Cardiac fibroblast (primary cell): Measurements from ENCODE around the gene DNAH6.

Experiments used
- DNase-seq, 2 donors: peaks; one replicate each; pipeline versions ENCODE4 v3.0.0 to v3.0.0-alpha.2; 2010; ENCODE audit warnings: low read depth in 2 of 2
- H3K4me3 ChIP-seq, 2 donors: replicated peaks in 1 of 2; 1 replicate in 1 of 2; 2 replicates in 1 of 2; pipeline ENCODE4 v1.5.1; 2011; ENCODE audit warnings: low read depth in 2 of 2, low read length in 2 of 2, mild to moderate bottlenecking in 2 of 2, moderate library complexity in 1 of 2
- TF ChIP-seq, protein P1 (sequence below): IDR thresholded peaks from one replicate; pipeline ENCODE4 v1.5.1; 2011; ENCODE audit warnings: low read depth, mild to moderate bottlenecking, low read length, inconsistent platforms

Gene DNAH6

DNA sequence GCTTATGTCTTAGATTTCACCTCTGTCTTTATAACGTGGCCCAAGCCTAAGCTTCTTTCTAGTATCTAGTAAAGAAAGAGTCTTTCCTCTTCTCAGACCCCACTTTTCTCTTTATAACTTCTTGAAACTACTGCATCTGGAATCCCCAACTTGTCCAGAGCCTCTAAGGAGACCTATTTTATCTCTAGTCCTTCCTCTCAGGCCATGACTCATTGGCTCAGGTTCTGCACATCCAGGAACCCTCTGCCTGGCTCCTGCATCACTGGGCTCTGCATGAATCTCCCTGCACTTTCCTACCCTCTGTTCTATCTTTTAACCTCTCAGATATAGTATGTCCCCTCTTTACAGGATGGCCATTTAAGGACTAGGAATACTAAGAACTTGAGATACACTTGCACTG is 124.7 kb downstream of the DNAH6 start:
- H3K4me3 ChIP-seq = no peak overlapping the region
- TF ChIP-seq, protein P1, sequence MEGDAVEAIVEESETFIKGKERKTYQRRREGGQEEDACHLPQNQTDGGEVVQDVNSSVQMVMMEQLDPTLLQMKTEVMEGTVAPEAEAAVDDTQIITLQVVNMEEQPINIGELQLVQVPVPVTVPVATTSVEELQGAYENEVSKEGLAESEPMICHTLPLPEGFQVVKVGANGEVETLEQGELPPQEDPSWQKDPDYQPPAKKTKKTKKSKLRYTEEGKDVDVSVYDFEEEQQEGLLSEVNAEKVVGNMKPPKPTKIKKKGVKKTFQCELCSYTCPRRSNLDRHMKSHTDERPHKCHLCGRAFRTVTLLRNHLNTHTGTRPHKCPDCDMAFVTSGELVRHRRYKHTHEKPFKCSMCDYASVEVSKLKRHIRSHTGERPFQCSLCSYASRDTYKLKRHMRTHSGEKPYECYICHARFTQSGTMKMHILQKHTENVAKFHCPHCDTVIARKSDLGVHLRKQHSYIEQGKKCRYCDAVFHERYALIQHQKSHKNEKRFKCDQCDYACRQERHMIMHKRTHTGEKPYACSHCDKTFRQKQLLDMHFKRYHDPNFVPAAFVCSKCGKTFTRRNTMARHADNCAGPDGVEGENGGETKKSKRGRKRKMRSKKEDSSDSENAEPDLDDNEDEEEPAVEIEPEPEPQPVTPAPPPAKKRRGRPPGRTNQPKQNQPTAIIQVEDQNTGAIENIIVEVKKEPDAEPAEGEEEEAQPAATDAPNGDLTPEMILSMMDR = no peak
- DNase-seq = no peak

DNA sequence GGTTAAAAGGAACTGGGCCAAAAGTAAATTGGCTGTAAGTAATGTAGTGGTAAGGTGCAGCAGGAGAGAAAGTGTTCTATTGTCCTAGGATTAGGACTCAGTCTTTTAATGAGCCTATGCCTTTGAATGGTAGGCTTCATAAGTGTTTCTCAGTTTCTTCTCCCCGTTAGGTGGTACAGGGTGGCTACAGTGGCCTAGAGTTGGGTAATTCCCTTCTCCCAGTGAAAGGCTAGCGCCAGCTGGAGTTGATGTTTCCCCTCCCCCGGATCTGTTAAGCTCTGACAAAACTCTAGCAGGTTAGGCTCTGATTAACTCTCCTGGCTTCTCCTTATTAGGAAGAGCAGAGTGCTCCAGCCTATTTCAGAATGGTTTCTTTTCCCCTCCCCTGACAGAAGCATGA is 127.7 kb downstream of the DNAH6 start:
- no peak for DNase-seq
- TF ChIP-seq, protein P1 = no peak
- no peak overlapping the region for H3K4me3 ChIP-seq

DNA sequence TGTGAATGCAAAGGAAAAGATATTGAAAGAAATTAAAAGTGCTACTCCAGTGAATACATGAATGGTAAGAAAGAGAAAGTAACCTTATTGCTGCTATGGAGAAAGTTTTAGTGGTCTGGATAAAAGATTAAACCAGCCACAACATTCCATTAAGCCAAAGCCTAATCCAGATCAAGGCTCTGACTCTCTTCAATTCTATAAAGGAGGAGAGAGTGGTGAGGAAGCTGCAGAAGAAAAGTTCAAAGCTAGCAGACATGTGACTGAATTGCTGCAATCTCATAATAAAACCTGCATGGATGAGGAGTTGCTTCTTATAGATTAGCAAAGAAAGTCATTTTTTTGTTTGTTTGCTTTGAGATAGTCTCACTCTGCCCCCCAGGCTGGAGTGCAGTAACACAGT is 130.2 kb downstream of the DNAH6 start:
- TF ChIP-seq, protein P1 = no peak
- DNase-seq = no peak

DNA sequence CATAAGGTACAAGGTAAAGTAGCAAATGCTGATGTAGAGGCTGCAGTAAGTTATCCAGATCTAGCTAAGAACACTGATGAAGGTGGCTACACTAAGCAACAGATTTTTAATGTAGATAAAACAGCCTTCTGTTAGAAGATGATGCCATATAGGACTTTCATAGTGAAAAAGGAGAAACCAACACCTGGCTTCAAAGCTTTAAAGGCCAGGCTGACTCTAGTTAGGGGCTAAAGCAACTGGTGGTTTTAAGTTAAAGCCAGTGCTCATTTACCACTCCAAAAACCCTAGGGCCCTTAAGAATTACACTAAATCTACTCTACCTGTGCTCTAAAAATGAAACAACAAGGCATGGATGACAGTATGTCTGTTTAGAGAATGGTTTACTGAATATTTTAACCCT is 131.0 kb downstream of the DNAH6 start:
- no peak overlapping the region for H3K4me3 ChIP-seq
- TF ChIP-seq, protein P1 = no peak
- DNase-seq = no peak

More for the DNA sequence above, 130.2 kb downstream of the DNAH6 start:
- H3K4me3 ChIP-seq = no peak overlapping the region

DNA sequence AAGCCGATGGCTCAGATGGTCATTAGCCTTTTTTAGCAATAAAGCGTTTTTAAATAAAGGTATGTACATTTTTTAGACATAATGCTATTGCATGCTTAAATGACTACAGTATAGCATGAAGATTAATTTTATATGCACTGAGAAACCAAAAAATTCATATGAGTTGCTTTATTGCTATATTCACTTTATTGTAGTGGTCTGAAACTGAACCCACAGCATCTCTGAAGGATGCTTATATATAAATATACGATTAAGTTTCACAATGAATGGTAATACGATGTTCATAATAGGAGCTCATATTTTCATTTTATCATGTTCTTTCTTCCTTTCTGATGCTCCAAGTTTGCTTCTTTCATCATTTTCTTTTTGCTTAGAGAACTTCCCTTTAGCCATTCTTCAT is 132.8 kb downstream of the DNAH6 start:
- TF ChIP-seq, protein P1 = no peak
- no peak overlapping the region for H3K4me3 ChIP-seq
- no peak for DNase-seq

DNA sequence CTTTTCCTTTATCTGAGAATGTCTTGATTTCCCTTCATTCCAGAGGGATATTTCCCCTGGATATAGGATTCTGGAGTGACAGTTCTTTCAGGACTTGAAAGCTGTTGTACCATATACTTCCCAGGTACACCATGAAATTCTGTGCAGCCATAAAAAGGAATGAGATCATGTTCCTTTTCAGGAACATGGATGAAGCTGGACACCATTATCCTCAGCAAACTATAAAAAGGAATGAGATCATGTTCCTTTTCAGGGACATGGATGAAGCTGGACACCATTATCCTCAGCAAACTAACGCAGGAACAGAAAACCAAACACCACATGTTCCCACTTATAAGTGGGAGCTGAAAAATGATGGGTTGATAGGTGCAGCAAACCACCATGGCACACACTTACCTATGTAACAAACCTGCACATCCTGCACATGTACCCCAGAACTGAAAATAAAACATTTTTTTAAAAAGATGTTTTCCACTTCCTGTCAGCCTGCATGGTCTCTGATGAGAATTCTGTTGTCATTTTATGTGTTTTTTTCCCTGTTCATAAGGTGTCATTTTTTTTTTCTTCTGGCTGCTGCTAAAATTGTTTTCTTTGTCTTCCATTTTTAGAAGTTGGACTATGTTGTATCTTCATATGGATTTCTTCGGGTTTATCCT is 133.3 kb downstream of the DNAH6 start:
- TF ChIP-seq, protein P1 = no peak
- DNase-seq = no peak
- H3K4me3 ChIP-seq = no peak overlapping the region

DNA sequence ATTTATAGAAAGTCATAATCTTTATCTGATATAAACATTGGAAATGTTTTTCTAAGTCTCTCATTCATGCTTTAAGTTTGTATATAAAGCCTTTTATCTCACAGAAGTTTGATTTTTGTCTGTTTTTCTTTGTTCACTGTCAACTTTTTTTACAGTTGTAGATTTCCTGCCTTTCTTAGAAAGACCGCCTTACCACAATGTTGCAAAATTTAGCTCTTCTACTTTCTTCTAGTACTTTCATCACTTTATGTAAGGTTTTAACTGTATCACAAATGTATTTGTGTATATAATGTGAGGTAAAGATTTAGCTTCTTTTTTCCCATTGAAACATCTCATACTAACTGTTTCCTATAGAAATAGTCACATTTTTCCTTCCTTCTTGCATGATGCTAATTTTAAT is 136.1 kb downstream of the DNAH6 start:
- DNase-seq = no peak
- H3K4me3 ChIP-seq = no peak overlapping the region
- TF ChIP-seq, protein P1 = no peak
